CMK (cell line): ENCODE data around the gene MMP19.
"Not testable (repeated sequence)": the region's sequence is repeated elsewhere in the genome, so short reads cannot be mapped to it uniquely, and the experiment has no call there.

Experiments used
- DNase-seq: peaks from one replicate; pipeline ENCODE4 v3.0.0-alpha.2; 2010; ENCODE audit warnings: low read depth

The MMP19 gene

DNA sequence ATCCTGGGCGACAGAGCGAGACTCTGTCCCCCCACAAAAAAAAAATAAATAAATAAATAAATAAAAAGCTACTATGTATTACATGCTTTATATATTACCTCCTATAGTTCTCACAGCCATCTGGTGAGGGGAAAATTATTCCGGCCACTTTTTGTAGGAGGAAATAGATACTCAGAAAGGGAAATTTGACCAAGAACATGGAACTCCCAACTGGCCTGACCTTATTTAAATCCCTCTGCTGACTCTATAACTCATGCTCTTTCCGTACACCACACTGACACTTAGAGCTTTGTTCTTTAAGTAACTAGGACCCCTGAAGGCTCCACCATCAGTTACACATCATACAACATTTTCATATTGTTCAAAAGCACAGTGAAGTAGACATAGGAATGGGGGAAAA lies 2.2 kb upstream of the MMP19 start:
- DNase-seq, result no peak

DNA sequence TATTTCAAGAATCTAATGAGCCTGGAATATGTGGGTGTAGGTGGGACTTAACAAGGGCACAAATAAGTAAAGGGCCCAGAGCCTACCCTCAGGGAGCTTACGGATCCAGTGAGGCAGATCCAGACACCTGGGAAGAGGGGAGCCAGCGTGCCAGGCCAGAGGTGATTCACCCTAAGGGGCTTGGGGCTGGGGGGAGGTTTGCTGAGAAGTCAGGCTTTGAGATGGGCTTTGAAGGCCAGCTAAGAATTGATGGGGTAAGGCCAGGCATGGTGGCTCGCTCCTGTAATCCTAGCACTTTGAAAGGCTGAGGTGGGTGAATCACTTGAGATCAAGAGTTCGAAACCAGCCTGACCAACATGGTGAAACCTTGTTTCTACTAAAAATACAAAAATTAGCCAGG lies 695 bp upstream of the MMP19 start:
- no peak for DNase-seq

DNA sequence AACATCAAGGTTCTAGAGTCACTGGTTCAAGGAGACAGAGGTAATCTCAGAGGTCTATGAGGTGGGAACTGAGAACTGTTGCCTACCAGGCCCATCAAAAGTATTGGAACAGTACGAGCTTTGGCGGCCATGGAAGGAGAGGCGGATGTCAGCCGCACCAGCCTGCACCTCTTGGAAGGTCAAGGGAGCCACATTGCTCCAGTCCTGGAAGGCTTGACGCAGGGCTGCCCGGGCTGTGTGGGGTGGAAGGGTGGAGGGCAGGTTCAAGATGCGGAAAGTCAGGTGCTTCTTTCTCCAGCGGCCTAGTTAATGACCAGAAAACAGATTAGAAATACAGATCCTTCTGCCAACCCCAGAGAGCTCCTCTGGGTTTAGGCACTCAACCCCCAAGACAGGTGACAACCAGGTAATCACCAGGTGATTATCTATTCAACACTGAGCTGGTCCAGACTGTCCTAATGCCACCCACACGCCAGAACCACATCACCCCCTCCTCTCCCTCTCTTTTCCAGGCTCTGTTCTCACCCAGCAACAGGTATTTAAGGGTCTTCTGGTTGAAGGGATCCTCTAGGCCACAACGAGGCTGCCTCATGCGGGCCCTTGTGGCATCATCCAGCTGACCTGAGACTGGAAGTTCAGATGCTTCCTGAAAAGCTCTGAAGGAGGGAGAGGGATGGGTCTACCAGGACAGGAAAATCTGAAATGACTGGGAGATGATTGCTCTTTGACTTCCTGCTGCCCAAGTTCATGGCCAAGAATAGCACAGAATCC lies 2.0 kb downstream of the MMP19 start:
- no peak for DNase-seq

DNA sequence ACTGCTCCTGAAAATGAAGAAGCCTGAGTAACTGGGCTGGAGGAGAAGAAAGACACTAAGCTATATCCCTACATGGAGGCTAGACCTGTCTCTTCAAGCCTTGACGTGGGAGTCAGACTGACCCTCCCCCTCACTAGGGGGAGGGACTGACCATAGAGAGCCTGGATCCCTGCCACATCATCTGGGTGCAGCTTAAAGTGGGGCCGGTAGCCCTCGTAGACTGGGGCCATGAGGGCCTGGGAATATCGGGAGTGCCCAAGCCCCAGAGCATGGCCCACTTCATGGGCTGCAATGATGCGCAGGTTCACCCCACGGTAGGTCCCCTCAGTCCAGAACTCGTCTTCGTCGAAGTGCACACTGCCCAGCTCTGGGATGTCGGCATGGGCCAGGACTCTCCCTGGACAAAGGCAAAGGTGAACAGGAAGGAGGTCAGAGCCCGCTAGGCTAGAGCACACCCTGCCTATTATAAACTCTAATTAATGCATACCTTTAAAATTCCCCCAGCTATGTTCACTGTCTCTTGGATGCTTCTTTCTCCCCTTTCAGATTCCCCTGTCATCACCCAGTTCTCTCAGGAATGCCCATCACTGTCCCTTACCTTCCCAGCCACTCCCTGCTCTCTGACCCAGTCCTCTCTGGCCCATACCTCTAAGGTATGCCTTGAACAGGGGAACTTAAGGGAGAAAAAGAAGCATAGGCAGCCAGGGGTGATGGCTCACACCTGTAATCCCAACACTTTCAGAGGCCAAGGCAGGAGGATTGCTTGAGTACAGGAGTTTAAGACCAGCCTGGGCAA lies 3.2 kb downstream of the MMP19 start:
- DNase-seq, result no peak

DNA sequence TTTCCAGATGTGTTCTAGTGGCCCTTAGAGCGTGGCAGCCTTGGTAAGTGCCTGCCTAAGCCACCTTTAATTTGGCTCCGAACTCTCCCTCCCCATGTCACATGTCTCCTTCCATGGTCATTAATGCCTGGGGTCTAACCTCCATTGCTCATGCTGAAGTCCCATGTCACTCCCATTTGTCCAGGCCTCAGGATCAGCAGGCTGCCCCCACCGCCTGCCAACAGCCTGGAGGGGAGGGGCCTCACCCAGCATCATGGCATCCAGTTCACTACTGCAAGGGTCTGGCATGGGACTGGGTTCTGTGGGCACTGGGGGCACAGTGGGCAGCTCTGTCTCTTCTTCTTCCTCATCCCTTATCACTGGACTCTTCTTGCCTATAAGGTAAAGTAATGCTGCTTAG lies 4.4 kb downstream of the MMP19 start:
- no peak for DNase-seq

DNA sequence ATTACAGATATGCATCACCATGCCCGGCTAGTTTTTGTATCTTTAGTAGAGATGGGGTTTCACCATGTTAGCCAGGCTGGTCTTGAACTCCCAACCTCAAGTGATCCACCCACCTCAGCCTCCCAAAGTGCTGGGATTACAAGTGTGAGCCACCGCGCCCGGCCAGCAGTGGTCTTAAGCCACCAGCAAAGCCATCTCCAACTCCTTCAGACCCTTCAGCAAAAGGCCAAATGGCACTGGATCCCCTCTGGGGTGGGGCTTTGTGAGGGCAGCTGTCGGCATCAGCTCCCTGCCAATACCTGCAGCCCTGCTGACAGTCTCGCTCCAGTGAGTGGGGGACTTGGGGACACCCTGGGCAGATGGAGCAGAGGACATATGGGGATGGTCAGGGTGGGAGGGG lies 8.3 kb downstream of the MMP19 start:
- DNase-seq, result not testable (repeated sequence)

DNA sequence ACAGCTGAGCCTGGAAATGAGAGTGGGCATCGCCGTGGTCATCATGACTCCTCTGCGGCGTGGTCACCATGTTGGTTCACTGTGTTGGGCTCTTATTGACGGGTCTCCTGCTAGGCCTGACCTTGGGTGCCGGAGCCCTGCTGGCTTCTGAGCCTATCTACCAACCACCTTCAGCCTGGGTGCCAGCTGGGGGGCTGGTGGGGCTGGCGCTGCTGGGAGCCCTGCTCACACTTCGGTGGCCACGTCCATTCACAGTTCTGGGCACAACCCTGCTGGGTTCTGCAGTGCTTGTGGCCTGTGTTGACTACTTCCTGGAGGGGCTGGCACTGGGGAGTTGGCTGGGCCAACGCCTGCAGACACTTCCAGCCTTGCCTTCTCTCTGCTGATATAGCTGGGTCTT lies 9.7 kb downstream of the MMP19 start:
- no peak for DNase-seq

DNA sequence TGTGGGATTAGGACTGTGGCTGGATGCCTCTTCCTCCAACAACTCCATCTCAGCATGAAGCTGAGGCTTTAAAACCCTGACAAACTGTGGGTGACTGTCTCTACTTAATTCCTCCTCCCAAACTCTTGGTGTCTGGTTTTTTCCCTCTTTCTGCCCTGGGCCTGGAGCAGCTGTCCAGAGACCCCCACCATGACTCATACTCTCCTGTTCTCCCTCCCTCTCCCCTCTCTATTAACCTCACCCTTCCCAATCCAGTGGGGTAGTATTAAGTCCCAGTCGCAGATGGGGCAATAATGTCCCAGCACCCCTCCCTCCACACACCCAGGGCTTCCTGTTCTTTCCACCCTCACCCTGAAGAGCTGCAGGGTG lies 11.3 kb downstream of the MMP19 start:
- DNase-seq, result no peak

DNA sequence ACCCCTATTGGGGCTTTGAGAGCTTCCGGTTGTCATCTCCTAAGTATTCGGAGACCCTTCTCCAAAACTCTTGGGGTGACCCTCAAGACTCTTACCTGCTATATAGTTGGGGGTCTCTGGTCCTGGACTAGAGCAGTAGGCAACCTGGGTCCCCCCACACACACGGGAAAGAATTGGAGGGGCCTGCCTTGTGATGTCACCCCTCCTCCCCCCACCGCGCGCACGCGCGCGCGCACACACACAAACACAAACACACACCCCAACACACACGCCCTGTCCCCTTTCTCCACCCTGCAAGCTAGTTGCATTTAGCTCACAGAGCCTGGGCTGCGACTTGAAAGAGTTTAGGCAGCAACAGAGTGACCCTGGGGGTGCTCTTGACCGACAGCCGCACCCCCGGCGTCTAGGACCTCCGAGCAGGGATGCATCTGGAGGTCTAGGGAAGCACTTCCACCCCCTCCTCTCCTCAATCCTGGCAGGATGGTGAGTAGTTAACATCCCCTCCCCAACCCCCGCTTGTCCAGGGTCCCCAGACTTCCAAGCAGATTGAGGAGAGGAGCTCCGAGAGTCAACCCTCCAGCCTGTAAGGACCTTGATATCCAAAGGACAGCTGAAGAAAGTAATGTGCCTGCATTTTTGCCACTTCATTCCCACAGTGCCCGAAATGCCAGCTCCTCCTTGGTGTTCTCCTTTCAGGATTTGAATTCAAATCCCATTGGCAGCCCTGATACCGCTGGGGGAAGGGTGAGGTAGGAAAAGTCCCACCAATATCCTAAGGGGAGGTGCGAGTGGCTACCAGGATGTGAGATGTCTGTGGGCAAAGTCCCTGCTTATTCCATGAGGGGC lies 11.9 kb downstream of the MMP19 start:
- no peak for DNase-seq

DNA sequence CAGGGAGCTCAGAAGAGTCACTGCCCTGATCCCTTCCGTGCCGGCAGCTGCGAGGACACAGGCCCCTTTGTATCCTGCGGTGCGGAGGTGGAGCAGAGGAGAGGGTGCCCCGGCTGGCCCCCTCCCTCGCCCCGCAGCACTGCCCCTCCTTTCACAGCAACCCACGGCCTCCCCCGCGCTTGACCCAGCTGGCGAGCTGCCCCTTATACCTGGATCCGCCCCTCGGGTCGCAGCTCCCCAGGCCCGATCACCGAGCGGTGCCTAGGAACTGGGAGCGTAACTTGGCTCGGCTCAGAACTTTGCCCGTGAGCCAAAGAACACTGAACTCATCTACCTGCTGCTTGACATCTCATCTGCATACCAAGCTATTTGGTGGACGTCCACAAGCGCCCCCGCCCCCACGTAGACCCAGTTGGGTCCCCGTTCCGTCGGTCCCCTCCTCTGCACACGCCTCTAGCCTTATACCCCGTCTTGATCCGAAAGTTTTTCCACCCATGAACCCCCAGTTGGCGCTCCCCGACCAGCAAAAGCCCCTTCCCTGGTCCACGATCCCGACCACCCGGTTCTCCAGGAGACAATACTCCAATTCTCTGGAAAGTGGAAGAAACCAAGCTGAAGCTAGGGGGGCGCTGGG lies 12.7 kb downstream of the MMP19 start:
- peak; percentile 30 for DNase-seq

DNA sequence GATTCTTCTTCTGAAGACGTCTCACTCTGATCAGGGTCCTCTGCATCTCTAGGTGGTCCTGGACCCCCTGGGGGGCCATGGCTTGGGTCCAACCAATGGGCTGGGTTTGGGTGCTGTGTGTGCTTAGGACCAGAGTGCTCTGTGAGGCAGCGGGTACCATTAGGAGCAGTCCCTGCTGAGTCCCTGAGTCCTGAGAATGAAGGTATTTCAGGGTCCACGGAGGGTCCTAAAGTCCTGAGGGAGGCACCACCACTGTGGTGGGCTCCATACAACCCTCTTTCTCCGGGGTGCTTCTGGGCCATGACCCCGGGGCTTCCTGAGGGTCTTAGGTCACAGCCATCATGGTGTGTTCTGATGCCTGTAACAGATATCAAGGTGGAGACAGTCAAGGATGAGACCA lies 14.4 kb downstream of the MMP19 start:
- DNase-seq, result no peak

DNA sequence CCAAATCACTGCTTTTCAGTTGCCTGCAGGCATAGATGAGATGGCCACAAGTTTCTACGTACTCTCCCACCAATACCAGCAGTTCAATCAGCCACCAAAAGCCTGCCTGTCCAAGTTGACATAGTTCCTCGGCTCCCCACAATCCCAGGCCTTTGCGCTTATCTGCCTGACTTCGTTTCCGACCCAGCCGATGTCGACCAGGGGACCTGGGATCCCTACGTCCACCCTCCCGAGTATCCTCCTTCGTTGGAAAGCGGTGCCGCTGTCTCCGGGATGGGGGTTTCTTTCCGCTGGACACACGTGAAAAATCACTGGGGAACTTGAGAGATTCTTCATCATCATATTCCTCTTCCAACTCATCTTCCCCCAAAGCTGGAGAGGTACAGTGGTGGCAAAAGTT lies 14.9 kb downstream of the MMP19 start:
- no peak for DNase-seq

DNA sequence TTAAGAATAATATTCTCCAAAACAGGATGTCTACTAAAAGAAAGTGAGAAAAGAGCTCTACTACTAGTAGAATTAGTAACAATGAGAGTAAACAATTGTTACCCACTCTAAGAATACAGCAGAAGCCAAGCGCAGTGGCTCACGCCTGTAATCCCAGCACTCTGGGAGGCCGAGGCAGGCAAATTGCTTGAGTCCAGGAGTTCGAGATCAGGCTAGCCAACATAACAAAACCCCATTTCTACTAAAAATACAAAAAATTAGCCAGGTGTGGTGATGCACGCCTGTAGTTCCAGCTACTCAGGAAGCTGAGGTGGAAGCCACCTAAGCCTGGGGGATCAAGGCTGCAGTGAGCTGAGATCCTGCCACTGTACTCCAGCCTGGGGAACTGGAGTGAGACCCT lies 18.0 kb downstream of the MMP19 start:
- DNase-seq, result no peak

DNA sequence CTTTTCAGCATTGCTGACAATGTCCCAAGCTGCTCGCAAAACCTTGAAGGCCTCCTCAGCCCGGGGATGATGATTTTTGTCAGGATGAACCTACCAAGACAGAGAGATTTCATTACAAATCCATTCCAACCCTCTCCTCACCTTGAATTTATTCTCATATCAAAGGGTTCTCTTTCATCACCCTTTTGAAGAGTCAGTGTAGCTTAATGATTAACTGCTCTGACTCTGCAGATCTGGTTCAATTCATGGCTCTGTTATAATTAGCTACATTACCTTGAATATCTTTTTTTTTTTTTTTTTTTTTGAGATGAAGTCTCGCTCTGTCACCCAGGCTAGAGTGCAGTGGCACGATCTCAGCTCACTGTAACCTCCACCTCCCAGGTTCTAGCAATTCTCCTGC lies 19.3 kb downstream of the MMP19 start:
- no peak for DNase-seq

DNA sequence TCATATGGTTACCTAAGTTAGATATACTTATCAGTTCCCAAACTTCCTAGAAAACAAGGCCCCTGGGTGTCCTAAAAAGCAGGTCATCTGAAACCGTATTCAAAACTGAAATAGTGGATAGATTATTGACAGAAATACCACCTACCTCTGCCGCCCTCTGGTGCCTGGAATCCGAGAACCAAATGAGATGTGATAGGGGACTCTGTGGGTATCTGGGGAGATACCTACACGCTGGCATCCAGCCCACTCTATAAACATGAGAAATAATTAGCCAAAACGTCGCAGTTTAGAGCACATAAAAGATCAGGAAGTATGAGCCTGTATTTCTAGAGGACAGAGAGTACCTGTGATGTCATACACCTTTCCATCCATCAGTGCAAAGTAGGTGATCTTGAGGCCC lies 20.5 kb downstream of the MMP19 start:
- DNase-seq, result no peak

DNA sequence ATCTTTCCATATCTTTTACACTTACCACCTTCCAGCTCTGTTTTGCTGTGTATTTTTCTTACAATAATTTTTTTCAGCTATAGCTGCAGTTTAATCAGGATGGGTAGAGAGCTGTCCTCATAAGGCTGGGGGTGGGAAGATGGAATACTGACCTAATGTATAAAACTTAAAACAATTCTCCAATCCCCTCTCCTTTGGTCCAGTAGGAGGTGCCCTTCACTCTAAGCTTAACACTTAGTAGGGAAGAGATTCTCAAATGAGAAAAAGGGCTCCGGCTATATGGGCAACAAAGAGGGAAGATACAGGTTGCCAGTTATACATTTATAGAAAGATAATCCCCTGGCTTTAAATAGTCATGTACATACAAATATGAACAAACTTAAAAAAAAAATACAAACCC lies 22.1 kb downstream of the MMP19 start:
- no peak for DNase-seq

DNA sequence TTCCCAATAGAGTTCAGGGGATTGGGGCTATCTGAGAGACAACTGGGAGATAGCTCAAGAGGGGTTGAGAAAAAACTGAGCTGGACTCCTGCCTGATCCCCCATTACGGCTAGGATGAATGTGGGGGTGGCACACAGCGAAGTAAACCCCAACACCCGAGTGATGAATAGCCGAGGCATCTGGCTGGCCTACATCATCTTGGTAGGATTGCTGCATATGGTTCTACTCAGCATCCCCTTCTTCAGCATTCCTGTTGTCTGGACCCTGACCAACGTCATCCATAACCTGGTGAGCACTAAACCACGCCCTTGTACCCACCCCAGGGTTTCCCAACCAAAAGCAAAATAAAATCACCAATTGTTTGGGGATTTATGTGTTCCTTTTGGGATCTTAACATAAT lies 23.9 kb downstream of the MMP19 start:
- no peak for DNase-seq

DNA sequence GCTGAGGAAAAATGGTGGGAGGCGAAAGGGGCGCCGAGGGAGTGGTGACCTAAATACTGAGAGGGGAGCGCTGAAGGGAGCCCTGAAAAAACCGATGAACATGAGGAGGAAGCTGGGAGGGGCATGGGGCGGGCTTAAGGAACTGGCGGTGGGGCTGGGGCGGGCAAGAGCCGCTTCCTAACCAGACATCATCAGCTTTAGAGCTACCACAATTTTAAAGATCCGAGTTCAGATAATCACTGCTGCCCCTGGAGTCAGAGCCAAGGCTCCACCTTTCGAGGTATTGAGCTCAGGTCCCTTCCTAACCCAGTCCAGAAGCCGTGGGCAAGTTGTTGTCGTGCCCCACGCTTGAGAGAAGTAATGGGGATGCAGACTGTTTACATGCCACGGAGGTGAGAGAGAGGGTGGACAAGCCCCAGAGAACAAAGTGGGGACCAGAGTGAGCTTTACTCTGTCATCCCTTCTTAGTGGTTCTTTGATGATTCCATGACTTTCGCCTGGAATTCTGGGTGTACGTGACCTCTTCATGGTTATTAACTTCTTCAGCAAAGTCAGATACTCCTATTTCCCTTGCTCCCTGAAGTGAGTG lies 24.5 kb downstream of the MMP19 start:
- DNase-seq, result no peak

DNA sequence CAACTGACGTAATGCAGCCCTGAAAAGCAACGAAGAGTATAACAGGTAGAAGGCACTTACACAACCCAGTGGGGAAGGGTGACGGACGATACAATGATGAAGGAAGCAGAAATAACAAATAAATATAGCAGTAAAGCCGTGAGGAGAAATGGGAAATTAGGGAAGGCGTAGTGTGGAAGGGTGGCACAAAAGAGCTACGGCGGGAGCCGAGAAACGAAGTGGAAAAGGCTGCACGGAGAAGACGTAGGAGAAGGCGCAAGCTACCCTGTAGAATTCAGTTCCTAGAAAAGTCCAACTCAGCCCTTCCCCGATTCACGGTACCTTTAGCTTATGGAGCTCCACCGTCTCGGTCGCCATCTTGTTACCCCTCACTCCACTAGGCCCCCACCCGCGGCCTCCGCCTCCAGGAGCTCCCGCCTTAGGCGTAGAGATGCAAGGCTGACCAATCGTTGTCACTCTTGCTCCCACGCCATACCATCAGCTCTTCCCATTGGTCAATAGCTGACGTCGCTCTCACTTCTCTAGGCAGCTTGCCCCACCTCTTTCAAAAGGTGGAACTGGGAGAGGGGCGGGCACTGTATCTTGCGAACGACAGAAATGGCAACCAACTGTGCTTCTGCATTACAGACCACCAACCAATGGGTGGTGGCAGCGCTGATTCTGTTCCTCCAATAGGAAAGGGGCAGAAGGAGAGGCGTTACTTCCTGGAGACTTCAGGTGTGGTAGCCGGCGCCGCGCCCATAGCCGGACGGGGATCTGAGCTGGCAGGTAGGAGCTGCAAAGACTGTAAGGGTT lies 25.2 kb downstream of the MMP19 start, which contains the start of the genes ORMDL2 and SARNP:
TSS of gene ORMDL2 (plus strand) at position 697 of the 795 bp plus-strand sequence. CDS start 959 bp downstream, outside the sequence.
TSS of gene SARNP (minus strand) at position 380 of the 795 bp plus-strand sequence. CDS start at position 357, 23 bp downstream.
- DNase-seq, result peak; percentile 98

DNA sequence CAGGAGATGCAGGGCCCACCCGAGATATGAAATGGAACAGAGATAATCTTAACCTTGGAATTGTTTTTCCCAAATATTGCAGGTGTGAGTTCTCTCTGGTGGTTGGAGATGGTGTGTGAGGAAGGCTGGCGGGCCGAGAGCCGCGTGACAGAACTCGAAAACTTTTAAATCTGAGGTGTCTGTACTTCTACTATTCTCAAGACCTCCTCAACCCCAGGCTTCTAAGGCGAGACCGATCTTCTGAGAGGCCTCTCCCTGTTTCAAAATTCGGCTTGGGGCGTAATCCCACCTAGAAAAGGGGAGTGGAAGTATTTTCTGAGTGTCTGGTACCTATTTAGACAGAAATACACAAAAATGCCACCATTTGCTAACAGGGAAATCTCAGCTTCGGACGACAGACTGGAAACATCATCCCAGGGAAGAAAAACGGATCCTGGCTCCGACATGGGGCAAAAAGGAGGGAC lies 25.8 kb downstream of the MMP19 start:
- no peak for DNase-seq

DNA sequence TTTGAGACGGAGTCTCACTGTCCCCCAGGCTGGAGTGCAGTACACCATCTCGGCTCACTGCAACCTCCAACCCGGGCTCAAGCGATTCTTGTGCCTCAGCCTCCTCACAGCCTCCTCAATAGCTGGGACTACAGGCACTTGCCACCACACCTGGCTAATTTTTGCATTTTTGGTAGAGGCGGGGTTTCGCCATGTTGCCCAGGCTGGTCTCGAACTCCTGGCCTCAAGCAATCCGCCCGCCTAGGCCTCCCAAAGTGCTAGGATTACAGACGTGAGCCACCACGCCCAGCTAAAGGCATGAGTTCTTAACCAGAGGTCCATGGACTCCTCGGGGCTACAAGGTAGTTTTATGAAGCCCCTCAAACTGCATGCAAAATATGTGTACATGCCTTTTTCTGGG lies 27.3 kb downstream of the MMP19 start:
- no peak for DNase-seq
